HepG2 (cell line): ENCODE results near the gene LRIG1. TPM values are rescaled to one million over a fixed set of nuclear protein-coding genes. Genes with fewer than 3 reads are reported as not detected.

Experiments used
- ATAC-seq: fragments of 200-7000 bp; cut with Tn5 transposase; 3 replicates; pipeline ENCODE4 v1.9.1; 2020; ENCODE audit warnings: mild to moderate bottlenecking, moderate library complexity
- BruUV-seq: library from RNA; stranded (reverse); fragments of 400-500 nt; replicated peaks from 2 replicates; lab custom pipeline; 2021; lab: Mats Ljungman, UMichigan
- CTCF ChIA-PET: fragments of 300-600 bp; formaldehyde crosslinking; extraction: SDS; loops from one replicate; lab custom pipeline; 2021; ENCODE audit warnings: low total read pairs, inconsistent platforms, low intra/inter-chr PET ratio; lab: Yijun Ruan, JAX
- POLR2A ChIA-PET: fragments of 350-600 bp; sonication (Branson Sonifier 250); formaldehyde crosslinking; loops from one replicate; lab custom pipeline; 2020; ENCODE audit warnings: antibody characterized with exemption, inconsistent platforms; lab: Yijun Ruan, JAX
- DNase-seq: peaks from one replicate; pipeline ENCODE4 v3.0.0-alpha.2; 2015; ENCODE audit warnings: low spot score
- FAIRE-seq: peaks from 3 replicates; lab custom pipeline; 2011; peaks lifted over from hg19 to GRCh38; lab: Jason Lieb, UNC
- H2AFZ ChIP-seq: one replicate; pipeline ENCODE4 v1.6.1; 2011; ENCODE audit warnings: low read length, inconsistent platforms
- H3K27ac ChIP-seq: fragments of 300-600 bp; 3 replicates; pipeline ENCODE4 v1.8.0; 2011; ENCODE audit warnings: mixed run types, mild to moderate bottlenecking, mixed read lengths, low read length, inconsistent platforms; ENCODE audit not compliant: insufficient read depth; ENCODE audit errors: extremely low read length
- H3K27me3 ChIP-seq, 2 experiments: fragments of 200-600 bp in 1 of 2; 2 replicates in 1 of 2; 3 replicates in 1 of 2; pipeline versions ENCODE4 v1.6.0 to v1.8.0; 2011; ENCODE audit warnings: low read length in 2 of 2, mild to moderate bottlenecking in 2 of 2, moderate library complexity in 2 of 2, inconsistent platforms in 1 of 2; ENCODE audit not compliant: insufficient read depth in 2 of 2, control insufficient read depth in 1 of 2
- H3K36me3 ChIP-seq, 2 experiments: fragments of 200-600 bp in 1 of 2; replicated peaks in 1 of 2; 2 replicates in 1 of 2; 3 replicates in 1 of 2; pipeline versions ENCODE4 v1.5.1 to v1.8.0; 2011; ENCODE audit warnings: low read length in 2 of 2, inconsistent platforms in 1 of 2; ENCODE audit not compliant: insufficient read depth in 2 of 2, control insufficient read depth in 1 of 2
- H3K4me1 ChIP-seq: 2 replicates; pipeline ENCODE4 v1.5.1; 2012; ENCODE audit warnings: low read length, inconsistent platforms; ENCODE audit not compliant: insufficient read depth
- H3K4me2 ChIP-seq: 2 replicates; pipeline ENCODE4 v1.6.0; 2011; ENCODE audit warnings: low read depth, low read length, inconsistent platforms
- H3K4me3 ChIP-seq, 3 experiments: fragments of 200-600 bp in 1 of 3; sonication (generic), shearing (Covaris generic) in 1 of 3; replicated peaks in 1 of 3; 2 replicates each; pipeline ENCODE4 v1.5.1; 2011 to 2016; ENCODE audit warnings: low read length in 3 of 3, inconsistent platforms in 2 of 3, low read depth in 2 of 3, mild to moderate bottlenecking in 2 of 3, control low read depth in 1 of 3, mixed read lengths in 1 of 3; ENCODE audit not compliant: insufficient read depth in 1 of 3
- H3K79me2 ChIP-seq: one replicate; pipeline ENCODE4 v1.6.1; 2011; ENCODE audit warnings: low read length, inconsistent platforms; ENCODE audit not compliant: insufficient read depth
- H3K9ac ChIP-seq: 2 replicates; pipeline ENCODE4 v1.6.0; 2011; ENCODE audit warnings: mild to moderate bottlenecking, low read depth, low read length, inconsistent platforms; ENCODE audit not compliant: insufficient read depth
- H3K9me3 ChIP-seq: 2 replicates; pipeline ENCODE4 v1.5.1; 2012; ENCODE audit warnings: mild to moderate bottlenecking, low read length
- H4K20me1 ChIP-seq: 2 replicates; pipeline ENCODE4 v1.6.0; 2011; ENCODE audit warnings: inconsistent platforms, mild to moderate bottlenecking, low read length, moderate library complexity; ENCODE audit not compliant: insufficient read depth
- BHLHE40 ChIP-seq: IDR thresholded peaks from 2 replicates; pipeline ENCODE4 v1.6.1; 2011; ENCODE audit warnings: low read length, improper control_type of control experiment
- EHMT2 ChIP-seq: fragments of 200-600 bp; sonication (generic); IDR thresholded peaks from 2 replicates; pipeline ENCODE4 v1.7.0; 2017; ENCODE audit warnings: antibody characterized with exemption, low read depth, low read length, borderline replicate concordance
- HNRNPL ChIP-seq: fragments of 200-400 bp; formaldehyde crosslinking; IDR thresholded peaks from 2 replicates; pipeline ENCODE4 v1.6.1; 2017; ENCODE audit warnings: mild to moderate bottlenecking, low read depth, low read length
- ISX ChIP-seq: sonication (generic); formaldehyde crosslinking; conservative IDR thresholded peaks from 2 replicates; pipeline ENCODE4 v1.5.0; 2020; ENCODE audit warnings: missing genetic modification reagents
- KAT7 ChIP-seq: IDR thresholded peaks from 2 replicates; pipeline ENCODE4 v1.6.1; 2018; ENCODE audit warnings: borderline replicate concordance, missing compliant biosample characterization
- MAFG ChIP-seq: sonication (generic); formaldehyde crosslinking; IDR thresholded peaks from 2 replicates; pipeline ENCODE4 v1.5.1; 2020; ENCODE audit warnings: mild to moderate bottlenecking, missing genetic modification reagents
- MBD4 ChIP-seq: IDR thresholded peaks from 2 replicates; pipeline ENCODE4 v1.6.1; 2012; ENCODE audit warnings: low read length, inconsistent platforms, borderline replicate concordance
- NFE2 ChIP-seq: sonication (generic); formaldehyde crosslinking; IDR thresholded peaks from 2 replicates; pipeline ENCODE4 v1.4.0; 2020; ENCODE audit warnings: missing genetic modification reagents
- ZNF354B ChIP-seq: sonication (generic); formaldehyde crosslinking; IDR thresholded peaks from 2 replicates; pipeline ENCODE4 v1.8.0; 2022; ENCODE audit warnings: mild to moderate bottlenecking, missing genetic modification reagents
- ZNF546 ChIP-seq: sonication (generic); formaldehyde crosslinking; conservative IDR thresholded peaks from 2 replicates; pipeline ENCODE4 v1.8.1; 2023; ENCODE audit warnings: mild to moderate bottlenecking, missing genetic modification reagents
- WGBS: methylation state at CpG from one replicate; pipeline ENCODE4 v1.1.6; 2017; ENCODE audit warnings: low lambda C conversion rate; 5-methylcytosine and 5-hydroxymethylcytosine counted together
- in situ Hi-C: cut with HindIII; loops from 2 replicates; pipeline ENCODE4 v1.10.0; 2017; ENCODE audit warnings: low pct_unique_long_range_greater_than_20kb; ENCODE audit not compliant: extremely low pct_ligation_motif_present
- intact Hi-C: fragments of 100-400 bp; cut with micrococcal nuclease; formaldehyde crosslinking; loops from one replicate; pipeline ENCODE4 v1.10.0; 2022; ENCODE audit not compliant: unreplicated experiment
- polyA plus RNA-seq, 8 experiments: library from polyadenylated mRNA; depleted of rRNA in 3 of 8; stranded (reverse) in 7 of 8; unstranded in 1 of 8; fragments of >200 nt; fragmentation: Illumina TruSeq in 4 of 8; extraction: Trizol in 4 of 8; gene quantifications; 2 replicates each; pipeline versions ENCODE4 v1.2.1 to v1.2.3, GENCODE V29; 2011 to 2016; ENCODE audit warnings: low read depth in 4 of 8, missing spikeins in 1 of 8, mixed read lengths in 1 of 8; ENCODE audit not compliant: insufficient read depth in 1 of 8
- total RNA-seq, 5 experiments: library from RNA; depleted of rRNA; stranded (reverse); fragments of >200 nt; fragmentation: Illumina TruSeq; extraction: Trizol; gene quantifications; 2 replicates each; pipeline ENCODE4 v1.2.3, GENCODE V29; 2016; ENCODE audit warnings: low read depth in 1 of 5
- TF ChIP-seq, protein P1 (sequence below): sonication (generic); formaldehyde crosslinking; IDR thresholded peaks from 2 replicates; pipeline ENCODE4 v1.8.0; 2022; ENCODE audit warnings: mild to moderate bottlenecking, missing genetic modification reagents, borderline replicate concordance
- TF ChIP-seq, protein P2 (sequence below): sonication (generic); formaldehyde crosslinking; IDR thresholded peaks from 2 replicates; pipeline ENCODE4 v1.5.0; 2020; ENCODE audit warnings: mild to moderate bottlenecking, missing genetic modification reagents, moderate library complexity
- TF ChIP-seq, protein P3 (sequence below): sonication (generic); formaldehyde crosslinking; IDR thresholded peaks from 2 replicates; pipeline ENCODE4 v1.4.0; 2020; ENCODE audit warnings: missing genetic modification reagents

LRIG1 gene
- total and polyA plus RNA-seq, 2 of the 13 experiments (the other 11 are each of a cell fraction or from before 2014, with no cell fraction given) = 17.8 to 24.8 TPM

DNA sequence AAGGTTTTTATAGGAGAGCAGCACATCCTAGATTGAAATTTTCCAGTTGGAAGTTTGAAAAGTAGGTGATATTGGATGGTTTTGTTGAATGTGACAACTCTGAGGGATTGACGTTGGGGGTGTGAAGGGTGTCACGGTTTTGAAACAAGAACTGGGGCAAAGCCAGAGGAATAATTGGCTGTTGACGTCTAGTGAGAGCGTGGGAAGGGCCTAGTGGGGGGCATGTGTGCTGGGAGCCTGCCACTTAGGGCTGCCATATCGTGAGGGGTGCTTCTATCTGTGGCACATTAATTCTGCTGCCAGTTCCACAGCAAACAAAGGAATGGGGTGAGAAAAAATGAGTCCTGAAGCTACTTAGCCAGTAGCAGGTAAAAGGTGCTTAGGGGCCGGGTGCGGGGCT, 129.4 kb downstream of the LRIG1 start:
- intact Hi-C loops = no loop called here
- BruUV-seq = no TSS peak
- ChIA-PET CTCF (no interaction called here), POLR2A (no interaction called here)
- peaks cover 17% of the 10 kb centered on the region for H3K4me1 ChIP-seq
- H3K79me2 ChIP-seq = no peaks in the 10 kb centered on the region
- H3K9me3 ChIP-seq = no peaks in the 10 kb centered on the region
- no peak for TF ChIP-seq BHLHE40
- TF ChIP-seq ISX = no peak
- TF ChIP-seq, protein P1, sequence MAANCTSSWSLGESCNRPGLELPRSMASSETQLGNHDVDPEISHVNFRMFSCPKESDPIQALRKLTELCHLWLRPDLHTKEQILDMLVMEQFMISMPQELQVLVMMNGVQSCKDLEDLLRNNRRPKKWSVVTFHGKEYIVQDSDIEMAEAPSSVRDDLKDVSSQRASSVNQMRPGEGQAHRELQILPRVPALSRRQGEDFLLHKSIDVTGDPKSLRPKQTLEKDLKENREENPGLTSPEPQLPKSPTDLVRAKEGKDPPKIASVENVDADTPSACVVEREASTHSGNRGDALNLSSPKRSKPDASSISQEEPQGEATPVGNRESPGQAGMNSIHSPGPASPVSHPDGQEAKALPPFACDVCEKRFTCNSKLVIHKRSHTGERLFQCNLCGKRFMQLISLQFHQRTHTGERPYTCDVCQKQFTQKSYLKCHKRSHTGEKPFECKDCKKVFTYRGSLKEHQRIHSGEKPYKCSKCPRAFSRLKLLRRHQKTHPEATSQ (CRISPR knock-in tag) = no peak
- no peak for TF ChIP-seq MAFG
- TF ChIP-seq HNRNPL = no peak
- TF ChIP-seq, protein P2, sequence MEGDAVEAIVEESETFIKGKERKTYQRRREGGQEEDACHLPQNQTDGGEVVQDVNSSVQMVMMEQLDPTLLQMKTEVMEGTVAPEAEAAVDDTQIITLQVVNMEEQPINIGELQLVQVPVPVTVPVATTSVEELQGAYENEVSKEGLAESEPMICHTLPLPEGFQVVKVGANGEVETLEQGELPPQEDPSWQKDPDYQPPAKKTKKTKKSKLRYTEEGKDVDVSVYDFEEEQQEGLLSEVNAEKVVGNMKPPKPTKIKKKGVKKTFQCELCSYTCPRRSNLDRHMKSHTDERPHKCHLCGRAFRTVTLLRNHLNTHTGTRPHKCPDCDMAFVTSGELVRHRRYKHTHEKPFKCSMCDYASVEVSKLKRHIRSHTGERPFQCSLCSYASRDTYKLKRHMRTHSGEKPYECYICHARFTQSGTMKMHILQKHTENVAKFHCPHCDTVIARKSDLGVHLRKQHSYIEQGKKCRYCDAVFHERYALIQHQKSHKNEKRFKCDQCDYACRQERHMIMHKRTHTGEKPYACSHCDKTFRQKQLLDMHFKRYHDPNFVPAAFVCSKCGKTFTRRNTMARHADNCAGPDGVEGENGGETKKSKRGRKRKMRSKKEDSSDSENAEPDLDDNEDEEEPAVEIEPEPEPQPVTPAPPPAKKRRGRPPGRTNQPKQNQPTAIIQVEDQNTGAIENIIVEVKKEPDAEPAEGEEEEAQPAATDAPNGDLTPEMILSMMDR = no peak
- TF ChIP-seq ZNF354B (CRISPR knock-in tag) = no peak
- no peak for TF ChIP-seq MBD4
- TF ChIP-seq KAT7 (CRISPR knock-in tag) = no peak
- TF ChIP-seq, protein P3, sequence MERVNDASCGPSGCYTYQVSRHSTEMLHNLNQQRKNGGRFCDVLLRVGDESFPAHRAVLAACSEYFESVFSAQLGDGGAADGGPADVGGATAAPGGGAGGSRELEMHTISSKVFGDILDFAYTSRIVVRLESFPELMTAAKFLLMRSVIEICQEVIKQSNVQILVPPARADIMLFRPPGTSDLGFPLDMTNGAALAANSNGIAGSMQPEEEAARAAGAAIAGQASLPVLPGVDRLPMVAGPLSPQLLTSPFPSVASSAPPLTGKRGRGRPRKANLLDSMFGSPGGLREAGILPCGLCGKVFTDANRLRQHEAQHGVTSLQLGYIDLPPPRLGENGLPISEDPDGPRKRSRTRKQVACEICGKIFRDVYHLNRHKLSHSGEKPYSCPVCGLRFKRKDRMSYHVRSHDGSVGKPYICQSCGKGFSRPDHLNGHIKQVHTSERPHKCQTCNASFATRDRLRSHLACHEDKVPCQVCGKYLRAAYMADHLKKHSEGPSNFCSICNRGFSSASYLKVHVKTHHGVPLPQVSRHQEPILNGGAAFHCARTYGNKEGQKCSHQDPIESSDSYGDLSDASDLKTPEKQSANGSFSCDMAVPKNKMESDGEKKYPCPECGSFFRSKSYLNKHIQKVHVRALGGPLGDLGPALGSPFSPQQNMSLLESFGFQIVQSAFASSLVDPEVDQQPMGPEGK (CRISPR knock-in tag) = no peak
- TF ChIP-seq EHMT2 = no peak
- TF ChIP-seq NFE2 (CRISPR knock-in tag) = no peak
- TF ChIP-seq ZNF546 (CRISPR knock-in tag) = no peak
- WGBS = 91% methylated on average over 7 of the region's 7 CpGs
- no peak overlapping the region for H3K4me3 ChIP-seq
- H2AFZ ChIP-seq = no peak overlapping the region
- DNase-seq (no peak), FAIRE-seq (no peak), ATAC-seq (no peak)
- H3K4me2 ChIP-seq = no peak overlapping the region
- no peaks in the 10 kb centered on the region for H3K27me3 ChIP-seq
- H3K9ac ChIP-seq = no peak overlapping the region
- no peak overlapping the region for H3K27ac ChIP-seq
- in situ Hi-C loops = no loop called here
- H3K36me3 ChIP-seq = peaks cover 0 to 5% of the 10 kb centered on the region in 2 experiments; a peak in 1 of 5 replicates
- H4K20me1 ChIP-seq = no peaks in the 10 kb centered on the region
